NCI-H187 (cell line): ENCODE measurements around the gene KMT2A.
"Not testable (repeated sequence)": the region's sequence is repeated elsewhere in the genome, so short reads cannot be mapped to it uniquely, and the experiment has no call there.

Experiments used
- DNase-seq, 2 experiments: peaks; one replicate each; lab custom pipeline; 2025; lab: John Stamatoyannopoulos, UW

The KMT2A gene

DNA sequence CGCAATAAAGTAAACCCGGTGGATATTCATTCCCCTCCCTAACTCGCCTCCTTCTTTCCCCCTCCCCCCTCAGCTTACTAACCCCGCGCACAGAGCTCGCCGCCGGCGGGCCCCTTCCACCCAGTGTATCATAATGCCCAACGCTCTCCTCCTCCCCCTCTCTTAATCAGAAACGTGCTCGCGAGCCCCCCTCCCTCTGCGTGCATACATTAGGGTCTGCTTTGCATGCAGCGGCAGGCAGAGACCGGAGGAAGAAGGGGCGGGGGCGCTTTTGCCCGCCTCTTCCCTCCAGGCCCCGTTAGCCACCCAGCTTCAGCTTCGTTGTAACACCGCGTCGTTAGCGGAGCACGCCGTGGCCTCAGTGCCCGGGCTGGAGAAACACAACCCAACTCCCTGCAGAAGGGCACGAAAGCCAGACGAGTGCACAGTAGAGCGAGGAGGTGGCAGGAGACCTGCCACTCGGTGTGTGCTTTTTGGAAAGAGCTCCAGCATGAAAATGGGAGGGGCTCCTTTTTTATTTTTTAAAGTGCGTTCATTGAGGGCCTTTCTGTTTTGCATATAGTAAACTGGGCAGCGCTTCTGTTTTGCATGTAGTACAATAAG, 901 bp upstream of the KMT2A start:
- peak; percentile 75 to 87 for DNase-seq

DNA sequence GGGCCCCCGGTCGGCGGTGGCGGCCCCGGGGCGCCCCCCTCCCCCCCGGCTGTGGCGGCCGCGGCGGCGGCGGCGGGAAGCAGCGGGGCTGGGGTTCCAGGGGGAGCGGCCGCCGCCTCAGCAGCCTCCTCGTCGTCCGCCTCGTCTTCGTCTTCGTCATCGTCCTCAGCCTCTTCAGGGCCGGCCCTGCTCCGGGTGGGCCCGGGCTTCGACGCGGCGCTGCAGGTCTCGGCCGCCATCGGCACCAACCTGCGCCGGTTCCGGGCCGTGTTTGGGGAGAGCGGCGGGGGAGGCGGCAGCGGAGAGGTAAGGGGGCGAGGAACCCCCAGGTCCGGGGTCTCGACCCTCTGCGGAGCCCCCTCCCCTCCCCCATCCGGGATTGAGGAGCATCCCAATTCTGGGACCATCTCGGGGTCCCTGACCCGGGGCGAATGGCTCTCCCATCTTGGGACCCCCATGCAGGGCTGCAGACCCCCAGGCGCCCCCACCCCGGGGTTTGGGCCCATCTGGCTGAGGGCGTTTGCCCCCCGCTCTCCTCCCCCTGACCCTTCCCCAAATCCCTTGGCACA, 431 bp downstream of the KMT2A start:
- DNase-seq = no peak

GRCh38 chr11:118437208-118438125, 1.2 kb downstream of the KMT2A start:
- no peak for DNase-seq

DNA sequence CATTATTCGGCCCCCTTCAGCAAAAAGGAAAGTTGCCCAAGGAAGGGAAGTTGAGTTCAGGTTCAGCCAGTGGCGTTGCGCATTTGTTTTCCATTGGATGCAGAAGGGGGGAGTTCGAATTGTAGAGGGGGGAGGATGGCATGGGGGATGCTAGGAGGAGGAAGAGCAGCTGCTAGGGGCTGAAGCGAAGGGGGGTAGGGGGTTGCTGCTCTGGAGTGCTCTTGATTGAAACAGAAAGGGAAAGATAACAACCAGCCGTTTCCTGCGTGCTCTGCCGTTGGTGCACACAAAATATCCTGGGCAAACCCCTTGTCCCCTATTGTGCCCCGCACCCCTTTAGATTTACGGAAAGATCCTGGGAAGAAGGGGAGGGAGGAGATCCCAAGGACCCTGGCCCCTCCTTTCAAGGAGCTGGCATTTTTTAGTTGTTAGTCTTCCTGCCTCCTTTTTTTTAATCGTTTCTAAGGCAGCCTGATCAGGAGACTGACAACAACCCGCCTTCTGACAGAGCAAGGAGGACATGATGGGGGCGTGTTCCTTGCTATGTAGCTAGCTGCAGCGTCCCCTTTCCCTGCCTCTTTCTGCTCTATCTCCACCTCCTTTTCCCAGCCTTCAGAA, 2.1 kb downstream of the KMT2A start:
- DNase-seq = no peak

DNA sequence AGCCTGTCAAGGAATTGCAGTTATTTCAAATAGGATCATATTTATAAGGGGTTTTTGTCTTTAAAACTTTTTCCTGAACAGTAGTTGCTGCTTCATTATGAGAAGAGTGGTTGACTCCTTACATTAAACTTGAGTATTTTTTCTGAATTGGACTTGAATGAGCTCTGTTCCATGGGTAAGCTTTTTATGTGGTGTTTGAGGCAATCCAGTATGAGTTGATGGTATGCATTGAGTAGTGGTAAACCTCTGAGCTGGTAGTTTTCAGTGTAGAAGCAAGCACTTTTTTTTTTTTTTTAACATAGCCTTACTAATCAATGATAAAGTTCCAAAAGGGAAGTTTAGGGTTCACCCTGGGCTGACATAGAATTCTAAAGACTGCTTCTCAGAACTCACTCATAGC, 3.4 kb downstream of the KMT2A start:
- DNase-seq = no peak

- no peak for DNase-seq
Measured at GRCh38 chr11:118441770-118442275, 5.5 kb downstream of the KMT2A start.

GRCh38 chr11:118442301-118442700, 6.0 kb downstream of the KMT2A start:
- DNase-seq = no peak

- no peak for DNase-seq
Measured at GRCh38 chr11:118442908-118443589, 6.8 kb downstream of the KMT2A start.

DNA sequence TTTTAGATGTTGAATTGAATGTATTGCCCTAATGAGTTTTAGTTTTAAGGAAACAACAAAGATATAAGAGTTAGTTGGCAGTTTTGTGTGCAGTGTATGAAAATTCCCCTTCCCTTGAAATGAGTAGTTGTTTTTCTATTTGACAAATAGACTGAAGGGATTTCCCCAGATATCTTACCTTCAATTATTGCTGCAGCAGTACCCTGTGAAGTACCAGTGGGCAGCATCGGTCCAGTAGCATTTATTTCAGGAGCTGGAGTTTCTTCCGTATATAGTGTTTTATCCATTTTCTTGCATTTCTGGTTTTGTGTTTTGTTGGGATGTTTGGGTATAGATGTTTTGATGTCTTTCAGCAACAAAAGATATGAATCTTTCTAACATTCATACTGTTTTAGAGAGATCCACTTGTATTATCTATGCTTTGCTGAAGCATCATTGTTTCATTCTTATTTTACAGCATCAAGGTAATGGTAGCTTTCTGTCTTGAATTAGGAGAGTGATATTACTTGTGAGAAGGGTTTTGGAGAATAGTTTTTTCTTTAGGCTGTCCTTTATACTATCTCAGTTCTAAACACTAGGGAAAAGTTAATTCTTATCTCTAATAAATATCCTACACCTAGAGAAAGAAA, 7.4 kb downstream of the KMT2A start:
- DNase-seq = no peak

DNA sequence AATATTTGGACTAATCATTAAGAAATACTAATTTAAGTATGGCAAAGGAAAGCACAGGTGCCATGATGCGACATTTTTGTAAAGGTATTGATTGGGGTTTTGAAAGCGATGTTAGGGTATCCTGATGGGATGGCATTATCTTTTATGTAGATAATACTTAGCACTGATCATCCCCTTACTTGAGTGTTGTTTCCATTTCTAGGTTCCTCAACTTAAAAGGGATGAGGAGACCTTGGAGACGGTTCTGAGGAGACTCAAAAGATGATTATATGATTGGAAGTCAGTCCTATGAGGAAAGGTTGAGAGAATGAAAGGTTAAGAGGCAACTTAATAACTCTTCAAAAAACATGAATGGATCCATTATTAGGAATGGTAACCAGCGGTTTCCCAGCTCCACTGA, 11.1 kb downstream of the KMT2A start:
- DNase-seq = no peak

- DNase-seq = no peak
Measured at GRCh38 chr11:118448294-118448693, 12.0 kb downstream of the KMT2A start.

DNA sequence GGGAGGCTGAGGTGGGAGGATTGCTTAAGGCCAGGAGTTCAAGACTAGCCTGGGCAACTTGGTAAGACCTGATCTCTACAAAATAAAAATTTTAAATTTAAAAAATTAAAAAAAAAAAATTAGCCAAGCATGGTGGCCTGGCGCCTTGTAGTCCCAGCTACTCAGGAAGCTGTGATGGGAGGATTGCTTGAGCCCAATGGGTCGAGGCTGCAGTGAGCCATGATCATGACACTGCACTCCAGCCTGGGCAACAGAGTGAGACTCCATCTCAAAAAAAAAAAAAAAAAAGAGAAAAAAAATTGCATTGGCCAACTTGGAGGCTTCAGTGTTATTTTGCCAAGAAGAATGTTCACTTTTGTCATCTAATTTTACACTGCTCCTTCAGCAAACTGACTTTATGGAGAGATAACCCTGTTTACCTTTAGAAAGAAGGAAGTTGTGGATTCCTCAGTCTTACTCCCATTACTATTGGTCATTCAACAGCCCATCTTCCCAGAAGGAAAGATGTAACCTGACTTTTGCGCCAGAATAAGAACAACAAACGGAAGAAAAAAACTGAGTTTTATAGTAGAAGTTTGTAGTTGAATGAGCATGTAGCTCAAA, 13.1 kb downstream of the KMT2A start:
- no peak for DNase-seq

- DNase-seq = no peak
Measured at GRCh38 chr11:118450451-118450850, 14.2 kb downstream of the KMT2A start.

DNA sequence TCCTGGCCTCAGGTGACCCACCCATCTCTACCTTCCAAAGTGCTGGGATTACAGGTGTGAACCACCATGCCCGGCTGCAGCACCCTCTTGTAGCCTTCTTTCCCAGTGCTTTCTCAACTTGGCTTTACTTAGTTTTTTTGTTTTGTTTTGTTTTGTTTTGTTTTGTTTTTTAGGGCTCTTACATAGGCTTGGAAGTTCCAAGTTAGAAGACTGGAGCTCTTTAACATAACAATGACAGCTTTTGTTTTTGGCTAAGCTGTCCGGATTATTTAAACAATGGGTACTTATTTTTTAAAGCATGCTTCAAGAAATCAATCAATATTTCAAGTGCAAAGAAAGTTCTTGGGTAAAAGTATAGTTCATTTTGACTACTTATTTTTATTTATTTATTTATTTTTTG, 25.9 kb downstream of the KMT2A start:
- no peak for DNase-seq

DNA sequence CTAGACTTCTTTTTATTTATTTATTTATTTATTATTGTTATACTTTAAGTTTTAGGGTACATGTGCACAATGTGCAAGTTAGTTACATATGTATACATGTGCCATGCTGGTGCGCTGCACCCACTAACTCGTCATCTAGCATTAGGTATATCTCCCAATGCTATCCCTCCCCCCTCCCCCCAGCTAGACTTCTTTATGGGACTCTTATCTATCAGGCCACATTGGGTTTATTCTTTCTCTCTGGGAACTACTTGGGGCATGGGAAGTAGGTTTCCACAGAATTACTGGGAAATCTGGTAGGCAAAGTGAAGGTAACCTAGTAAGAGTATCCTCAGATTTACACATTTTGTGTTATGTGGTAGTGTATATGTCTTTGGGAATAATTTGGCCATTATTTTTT, 32.7 kb downstream of the KMT2A start:
- not testable (repeated sequence) for DNase-seq

- no peak for DNase-seq
Measured at GRCh38 chr11:118471030-118471429, 34.7 kb downstream of the KMT2A start.

DNA sequence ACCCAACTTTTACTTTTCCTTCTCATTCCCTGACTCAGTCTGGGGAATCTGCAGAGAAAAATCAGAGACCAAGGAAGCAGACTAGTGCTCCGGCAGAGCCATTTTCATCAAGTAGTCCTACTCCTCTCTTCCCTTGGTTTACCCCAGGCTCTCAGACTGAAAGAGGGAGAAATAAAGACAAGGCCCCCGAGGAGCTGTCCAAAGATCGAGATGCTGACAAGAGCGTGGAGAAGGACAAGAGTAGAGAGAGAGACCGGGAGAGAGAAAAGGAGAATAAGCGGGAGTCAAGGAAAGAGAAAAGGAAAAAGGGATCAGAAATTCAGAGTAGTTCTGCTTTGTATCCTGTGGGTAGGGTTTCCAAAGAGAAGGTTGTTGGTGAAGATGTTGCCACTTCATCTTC, 37.2 kb downstream of the KMT2A start:
- DNase-seq = no peak

- no peak for DNase-seq
Measured at GRCh38 chr11:118476676-118477075, 40.4 kb downstream of the KMT2A start.

- not testable (repeated sequence) for DNase-seq
Measured at GRCh38 chr11:118481238-118481637, 44.9 kb downstream of the KMT2A start.

GRCh38 chr11:118484405-118484804, 48.1 kb downstream of the KMT2A start:
- DNase-seq = no peak

- DNase-seq = no peak
Measured at GRCh38 chr11:118485273-118485672, 49.0 kb downstream of the KMT2A start.
